ENCODE results near the gene HUNK.

DNA sequence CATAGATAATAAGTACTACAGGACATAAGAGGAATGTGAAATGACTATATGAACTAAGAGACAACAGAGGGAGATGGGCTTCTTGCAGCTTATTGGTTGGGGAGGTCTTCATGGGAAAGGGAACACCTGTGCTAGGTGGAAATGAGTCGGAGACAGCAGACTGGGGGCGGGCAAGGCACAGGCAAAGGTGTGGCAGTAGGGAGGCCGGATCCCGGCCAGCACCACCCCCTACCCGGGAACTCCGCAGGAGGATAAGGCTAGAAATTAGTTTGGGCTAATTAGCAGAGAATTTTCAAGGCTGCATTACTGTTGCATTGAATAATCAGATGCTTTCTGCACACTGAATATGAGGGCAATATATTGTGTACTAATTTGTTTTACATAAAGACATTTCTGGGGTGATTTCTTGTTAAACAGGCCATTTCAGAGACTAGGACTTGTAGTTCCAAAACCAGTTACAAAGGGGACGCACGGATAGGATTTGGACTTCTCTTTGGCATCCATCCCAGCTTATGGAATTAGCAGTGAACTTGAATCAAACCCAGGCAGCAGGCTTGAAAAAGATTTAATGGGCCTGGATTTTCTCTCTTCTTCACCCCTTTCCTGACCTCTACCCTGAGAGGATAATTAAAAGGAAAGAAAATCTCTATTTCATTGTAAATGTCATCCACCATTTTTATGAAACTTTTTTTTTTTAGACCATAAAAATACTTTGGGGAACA is 2.2 kb upstream of the HUNK start:
- TF ChIP-seq, protein P1, sequence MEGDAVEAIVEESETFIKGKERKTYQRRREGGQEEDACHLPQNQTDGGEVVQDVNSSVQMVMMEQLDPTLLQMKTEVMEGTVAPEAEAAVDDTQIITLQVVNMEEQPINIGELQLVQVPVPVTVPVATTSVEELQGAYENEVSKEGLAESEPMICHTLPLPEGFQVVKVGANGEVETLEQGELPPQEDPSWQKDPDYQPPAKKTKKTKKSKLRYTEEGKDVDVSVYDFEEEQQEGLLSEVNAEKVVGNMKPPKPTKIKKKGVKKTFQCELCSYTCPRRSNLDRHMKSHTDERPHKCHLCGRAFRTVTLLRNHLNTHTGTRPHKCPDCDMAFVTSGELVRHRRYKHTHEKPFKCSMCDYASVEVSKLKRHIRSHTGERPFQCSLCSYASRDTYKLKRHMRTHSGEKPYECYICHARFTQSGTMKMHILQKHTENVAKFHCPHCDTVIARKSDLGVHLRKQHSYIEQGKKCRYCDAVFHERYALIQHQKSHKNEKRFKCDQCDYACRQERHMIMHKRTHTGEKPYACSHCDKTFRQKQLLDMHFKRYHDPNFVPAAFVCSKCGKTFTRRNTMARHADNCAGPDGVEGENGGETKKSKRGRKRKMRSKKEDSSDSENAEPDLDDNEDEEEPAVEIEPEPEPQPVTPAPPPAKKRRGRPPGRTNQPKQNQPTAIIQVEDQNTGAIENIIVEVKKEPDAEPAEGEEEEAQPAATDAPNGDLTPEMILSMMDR (conservative IDR thresholded peaks at IDR 0.05), result no peak
- no peak for TF ChIP-seq ZFX (IDR thresholded peaks at IDR 0.05)

All from C4-2B (cell line).